Measurements from ENCODE around the gene ZMYND8.
A peak's percentile ranks its signal among the peaks of the same experiment; 100 is the strongest.

Gene ZMYND8

DNA sequence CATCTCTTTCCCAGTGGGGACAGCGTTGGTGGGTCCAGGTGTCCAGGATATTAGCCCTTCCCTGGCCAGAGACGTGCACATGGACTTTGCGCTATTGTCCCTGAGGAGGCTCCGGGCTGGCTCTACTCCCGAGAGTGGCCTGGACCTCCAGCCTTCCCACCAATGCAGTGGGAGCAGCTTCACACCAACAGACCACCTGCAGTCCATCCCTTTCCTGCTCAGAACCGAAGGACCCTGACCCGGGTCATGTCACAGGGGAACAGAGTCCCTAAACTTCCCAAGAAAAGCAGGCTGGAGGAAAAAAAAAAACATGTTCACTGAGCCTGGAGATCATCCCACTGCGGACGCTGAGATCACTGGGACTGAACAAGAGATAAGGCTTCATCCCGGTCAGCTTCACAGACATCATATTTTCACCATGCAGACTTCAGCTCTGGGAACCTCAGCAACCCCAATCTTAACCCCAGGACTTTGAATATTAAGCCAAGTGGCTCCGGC is 18.3 kb downstream of the ZMYND8 start:
- H3K27ac ChIP-seq (ENCODE audit: low read length), result peak overlapping the region; percentile 55
- H3K27me3 ChIP-seq (ENCODE audit: control insufficient read depth in 1 of 2, insufficient read depth in 2 of 2, low read length in 2 of 2), result no peaks in the 10 kb centered on the region
- H3K9ac ChIP-seq (ENCODE audit: low read length in 2 of 2), result no peak overlapping the region

GRCh38 chr20:47337413-47337812 is 19.1 kb downstream of the ZMYND8 start:
- peak overlapping the region; percentile 55 for H3K27ac ChIP-seq (ENCODE audit: low read length)

More for the DNA sequence above, 18.3 kb downstream of the ZMYND8 start:
- Histone ChIP-seq H3K9me3 (ENCODE audit: control insufficient read depth in 2 of 2, low read length in 2 of 2) (no peaks in the 10 kb centered on the region), H3K36me3 (ENCODE audit: control insufficient read depth in 2 of 2, insufficient read depth in 2 of 2, low read length in 2 of 2) (peaks cover 0 to 4% of the 10 kb centered on the region in 2 donors), H3K4me1 (ENCODE audit: control insufficient read depth, insufficient read depth, low read length) (peaks cover 35% of the 10 kb centered on the region), H3K4me3 (ENCODE audit: low read length in 2 of 2) (no peak overlapping the region)

GRCh38 chr20:47336129-47336754 is 20.3 kb downstream of the ZMYND8 start:
- Histone ChIP-seq H3K9ac (ENCODE audit: low read length in 2 of 2) (peak overlapping the region; percentile 76 to 80), H3K9me3 (ENCODE audit: control insufficient read depth in 2 of 2, low read length in 2 of 2) (no peaks in the 10 kb centered on the region), H3K27ac (ENCODE audit: low read length) (peak overlapping the region; percentile 97), H3K36me3 (ENCODE audit: control insufficient read depth in 2 of 2, insufficient read depth in 2 of 2, low read length in 2 of 2) (no peaks in the 10 kb centered on the region), H3K4me3 (ENCODE audit: low read length in 2 of 2) (peak overlapping the region; percentile 26 to 61), H3K27me3 (ENCODE audit: control insufficient read depth in 1 of 2, insufficient read depth in 2 of 2, low read length in 2 of 2) (no peaks in the 10 kb centered on the region), H3K4me1 (ENCODE audit: control insufficient read depth, insufficient read depth, low read length) (peaks cover 40% of the 10 kb centered on the region)

More at GRCh38 chr20:47337413-47337812, 19.1 kb downstream of the ZMYND8 start:
- no peaks in the 10 kb centered on the region for H3K9me3 ChIP-seq (ENCODE audit: control insufficient read depth in 2 of 2, low read length in 2 of 2)
- no peaks in the 10 kb centered on the region for H3K27me3 ChIP-seq (ENCODE audit: control insufficient read depth in 1 of 2, insufficient read depth in 2 of 2, low read length in 2 of 2)
- H3K9ac ChIP-seq (ENCODE audit: low read length in 2 of 2), result no peak overlapping the region
- H3K4me1 ChIP-seq (ENCODE audit: control insufficient read depth, insufficient read depth, low read length), result peaks cover 35% of the 10 kb centered on the region
- no peak overlapping the region for H3K4me3 ChIP-seq (ENCODE audit: low read length in 2 of 2)
- no peaks in the 10 kb centered on the region for H3K36me3 ChIP-seq (ENCODE audit: control insufficient read depth in 2 of 2, insufficient read depth in 2 of 2, low read length in 2 of 2)

- Histone ChIP-seq H3K4me3 (ENCODE audit: low read length in 2 of 2) (peak overlapping the region; percentile 26 to 61), H3K27me3 (ENCODE audit: control insufficient read depth in 1 of 2, insufficient read depth in 2 of 2, low read length in 2 of 2) (no peaks in the 10 kb centered on the region), H3K9ac (ENCODE audit: low read length in 2 of 2) (peak overlapping the region; percentile 76 to 80), H3K36me3 (ENCODE audit: control insufficient read depth in 2 of 2, insufficient read depth in 2 of 2, low read length in 2 of 2) (no peaks in the 10 kb centered on the region), H3K4me1 (ENCODE audit: control insufficient read depth, insufficient read depth, low read length) (peaks cover 44% of the 10 kb centered on the region), H3K9me3 (ENCODE audit: control insufficient read depth in 2 of 2, low read length in 2 of 2) (no peaks in the 10 kb centered on the region), H3K27ac (ENCODE audit: low read length) (peak overlapping the region; percentile 97)
These were observed 21.0 kb downstream of the ZMYND8 start for GRCh38 chr20:47335251-47336128.

DNA sequence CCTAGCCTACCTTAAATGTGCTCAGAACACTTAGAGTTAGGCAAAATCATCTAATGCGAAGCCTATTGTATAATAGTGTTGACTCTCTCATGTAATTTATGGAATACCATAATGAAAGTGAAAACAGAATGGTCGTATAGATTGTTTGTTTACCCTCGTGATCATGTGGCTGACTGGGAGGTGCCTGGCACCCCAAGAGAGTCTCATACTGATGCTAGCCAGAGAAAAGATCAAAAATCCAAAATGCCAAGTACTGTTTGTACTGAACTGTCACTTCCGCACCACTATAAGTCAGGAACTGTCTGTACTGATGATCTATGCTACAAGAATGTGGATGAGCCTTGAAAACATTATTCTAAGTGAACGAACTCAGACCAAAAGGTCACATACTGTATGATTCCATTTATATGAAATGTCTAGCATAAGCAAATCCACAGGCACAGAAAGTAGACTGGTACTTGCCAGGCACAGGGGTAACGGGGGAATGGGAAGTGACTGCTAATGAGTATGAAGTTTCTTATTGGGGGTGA is 22.4 kb downstream of the ZMYND8 start:
- Histone ChIP-seq H3K4me3 (ENCODE audit: low read length in 2 of 2) (peak overlapping the region; percentile 5 to 55), H3K36me3 (ENCODE audit: control insufficient read depth in 2 of 2, insufficient read depth in 2 of 2, low read length in 2 of 2) (no peaks in the 10 kb centered on the region), H3K27ac (ENCODE audit: low read length) (peak overlapping the region; percentile 97), H3K9me3 (ENCODE audit: control insufficient read depth in 2 of 2, low read length in 2 of 2) (no peaks in the 10 kb centered on the region), H3K9ac (ENCODE audit: low read length in 2 of 2) (peak overlapping the region; percentile 55 to 73), H3K4me1 (ENCODE audit: control insufficient read depth, insufficient read depth, low read length) (peaks cover 57% of the 10 kb centered on the region), H3K27me3 (ENCODE audit: control insufficient read depth in 1 of 2, insufficient read depth in 2 of 2, low read length in 2 of 2) (no peaks in the 10 kb centered on the region)

DNA sequence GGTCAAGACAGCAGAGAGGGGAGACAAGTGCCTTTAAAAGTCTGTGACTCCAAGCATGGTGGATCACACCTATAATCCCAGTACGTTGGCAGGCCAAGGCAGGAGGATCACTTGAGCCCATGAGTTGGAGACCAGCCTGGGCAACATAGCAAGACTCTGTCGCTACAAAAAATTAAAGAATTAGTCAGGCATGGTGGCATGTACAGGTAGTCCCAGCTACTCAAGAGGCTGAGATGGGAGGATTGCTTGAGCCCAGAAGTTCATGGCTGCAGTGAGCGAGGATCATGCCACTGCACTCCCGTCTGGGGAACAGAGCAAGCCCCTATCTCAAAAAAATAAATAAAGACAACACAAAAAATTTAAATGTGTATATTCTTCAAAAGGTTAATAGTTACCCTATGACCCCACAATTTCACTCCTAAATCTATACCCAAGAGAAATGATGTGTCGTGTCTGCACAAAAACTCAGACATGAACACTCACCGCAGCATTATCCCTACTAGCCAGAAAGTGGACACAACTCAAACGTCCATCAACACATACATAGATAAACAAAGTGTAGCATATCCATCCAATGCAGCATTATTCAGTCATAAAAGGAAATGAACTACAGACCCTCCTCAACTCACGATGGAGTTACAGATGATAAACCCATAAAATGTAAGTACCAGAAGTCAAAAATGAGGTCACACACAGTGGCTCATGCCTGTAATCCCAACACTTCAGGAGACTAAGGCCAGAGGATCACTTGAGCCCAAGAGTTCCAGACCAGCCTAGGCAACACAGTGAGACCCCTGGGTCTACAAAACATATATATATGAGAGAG is 23.9 kb downstream of the ZMYND8 start:
- Histone ChIP-seq H3K36me3 (ENCODE audit: control insufficient read depth in 2 of 2, insufficient read depth in 2 of 2, low read length in 2 of 2) (no peaks in the 10 kb centered on the region), H3K9me3 (ENCODE audit: control insufficient read depth in 2 of 2, low read length in 2 of 2) (no peaks in the 10 kb centered on the region), H3K27me3 (ENCODE audit: control insufficient read depth in 1 of 2, insufficient read depth in 2 of 2, low read length in 2 of 2) (no peaks in the 10 kb centered on the region), H3K4me1 (ENCODE audit: control insufficient read depth, insufficient read depth, low read length) (peaks cover 58% of the 10 kb centered on the region), H3K9ac (ENCODE audit: low read length in 2 of 2) (peak overlapping the region in 1 of 2 donors; percentile 12), H3K4me3 (ENCODE audit: low read length in 2 of 2) (no peak overlapping the region), H3K27ac (ENCODE audit: low read length) (peak overlapping the region; percentile 97)

DNA sequence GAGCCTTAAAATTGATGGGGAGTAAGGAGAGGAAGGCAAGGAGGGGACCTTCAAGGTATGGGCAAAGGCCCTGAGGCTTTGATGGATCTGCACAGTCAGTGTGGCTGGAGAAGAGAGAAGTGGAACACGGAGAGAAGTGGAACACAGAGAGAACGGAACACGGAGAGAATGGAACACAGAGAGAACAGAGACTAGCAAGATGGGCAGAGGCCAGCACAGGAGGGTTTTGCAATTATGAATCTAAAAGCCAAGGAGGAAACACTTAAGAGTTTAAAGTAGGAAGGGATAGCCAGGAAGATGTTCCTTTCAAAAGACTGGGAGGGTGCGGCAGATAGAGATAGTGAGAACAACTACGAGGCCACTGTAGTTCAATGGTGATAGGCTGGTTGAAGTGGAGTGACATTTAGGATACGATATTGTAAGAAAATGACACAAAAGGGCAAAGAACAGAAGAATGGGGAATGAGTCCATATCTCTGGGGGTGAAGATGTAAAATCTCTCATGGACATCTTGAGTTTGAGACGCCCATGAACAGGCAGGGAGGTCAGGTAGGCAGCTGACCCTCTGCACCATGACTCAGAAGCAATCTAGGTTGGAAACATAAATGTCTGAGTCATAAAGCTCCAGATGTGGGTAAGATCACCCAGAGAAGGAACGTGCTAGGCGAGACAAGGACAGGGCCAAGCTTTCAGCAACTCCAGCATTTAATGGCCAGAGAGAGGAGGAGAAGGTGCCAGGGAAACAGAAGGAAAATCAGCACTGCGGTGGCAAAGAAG is 25.4 kb downstream of the ZMYND8 start:
- Histone ChIP-seq H3K4me3 (ENCODE audit: low read length in 2 of 2) (no peak overlapping the region), H3K9me3 (ENCODE audit: control insufficient read depth in 2 of 2, low read length in 2 of 2) (no peaks in the 10 kb centered on the region), H3K9ac (ENCODE audit: low read length in 2 of 2) (peak overlapping the region; percentile 20 to 21), H3K36me3 (ENCODE audit: control insufficient read depth in 2 of 2, insufficient read depth in 2 of 2, low read length in 2 of 2) (no peaks in the 10 kb centered on the region), H3K4me1 (ENCODE audit: control insufficient read depth, insufficient read depth, low read length) (peaks cover 54% of the 10 kb centered on the region), H3K27me3 (ENCODE audit: control insufficient read depth in 1 of 2, insufficient read depth in 2 of 2, low read length in 2 of 2) (no peaks in the 10 kb centered on the region), H3K27ac (ENCODE audit: low read length) (peak overlapping the region; percentile 97)

GRCh38 chr20:47330071-47330470 is 26.4 kb downstream of the ZMYND8 start:
- H3K9me3 ChIP-seq (ENCODE audit: control insufficient read depth in 2 of 2, low read length in 2 of 2), result no peaks in the 10 kb centered on the region
- H3K27me3 ChIP-seq (ENCODE audit: control insufficient read depth in 1 of 2, insufficient read depth in 2 of 2, low read length in 2 of 2), result no peaks in the 10 kb centered on the region
- peak overlapping the region; percentile 97 for H3K27ac ChIP-seq (ENCODE audit: low read length)
- no peaks in the 10 kb centered on the region for H3K36me3 ChIP-seq (ENCODE audit: control insufficient read depth in 2 of 2, insufficient read depth in 2 of 2, low read length in 2 of 2)
- peak overlapping the region in 1 of 2 donors; percentile 45 for H3K9ac ChIP-seq (ENCODE audit: low read length in 2 of 2)
- no peak overlapping the region for H3K4me3 ChIP-seq (ENCODE audit: low read length in 2 of 2)
- peaks cover 47% of the 10 kb centered on the region for H3K4me1 ChIP-seq (ENCODE audit: control insufficient read depth, insufficient read depth, low read length)

DNA sequence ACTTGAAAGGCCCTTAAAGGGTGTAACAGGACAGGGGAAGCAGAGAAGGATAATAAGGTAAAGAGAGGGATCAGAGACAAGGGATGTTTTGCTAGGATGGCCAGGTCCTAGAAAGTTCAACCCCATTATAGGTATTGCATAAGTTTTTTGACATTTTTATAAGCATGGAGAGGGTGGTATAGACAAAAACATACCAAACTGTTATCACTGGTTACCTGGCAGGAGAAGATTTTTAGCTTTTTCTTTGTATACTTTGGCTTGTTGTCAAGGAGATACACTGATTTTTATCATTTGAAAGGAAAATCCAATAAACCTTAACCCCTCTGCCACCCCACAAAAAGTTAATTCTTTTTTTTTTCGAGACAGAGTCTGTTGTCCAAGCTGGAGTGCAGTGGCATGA is 28.4 kb downstream of the ZMYND8 start:
- Histone ChIP-seq H3K36me3 (ENCODE audit: control insufficient read depth in 2 of 2, insufficient read depth in 2 of 2, low read length in 2 of 2) (no peaks in the 10 kb centered on the region), H3K27ac (ENCODE audit: low read length) (peak overlapping the region; percentile 97)

More for the DNA sequence above, 28.4 kb downstream of the ZMYND8 start:
- H3K4me3 ChIP-seq (ENCODE audit: low read length in 2 of 2), result no peak overlapping the region
- peaks cover 38% of the 10 kb centered on the region for H3K4me1 ChIP-seq (ENCODE audit: control insufficient read depth, insufficient read depth, low read length)
- no peaks in the 10 kb centered on the region for H3K27me3 ChIP-seq (ENCODE audit: control insufficient read depth in 1 of 2, insufficient read depth in 2 of 2, low read length in 2 of 2)
- no peaks in the 10 kb centered on the region for H3K9me3 ChIP-seq (ENCODE audit: control insufficient read depth in 2 of 2, low read length in 2 of 2)
- no peak overlapping the region for H3K9ac ChIP-seq (ENCODE audit: low read length in 2 of 2)
